Measurements from ENCODE around the gene SLC6A17. TPM values are rescaled to one million over a fixed set of nuclear protein-coding genes. Genes with fewer than 3 reads are reported as not detected.

SLC6A17 gene
- 0.12 and 0.59 TPM in 2 replicates for total RNA-seq (2014; rRNA removed; shearing (Covaris generic))

DNA sequence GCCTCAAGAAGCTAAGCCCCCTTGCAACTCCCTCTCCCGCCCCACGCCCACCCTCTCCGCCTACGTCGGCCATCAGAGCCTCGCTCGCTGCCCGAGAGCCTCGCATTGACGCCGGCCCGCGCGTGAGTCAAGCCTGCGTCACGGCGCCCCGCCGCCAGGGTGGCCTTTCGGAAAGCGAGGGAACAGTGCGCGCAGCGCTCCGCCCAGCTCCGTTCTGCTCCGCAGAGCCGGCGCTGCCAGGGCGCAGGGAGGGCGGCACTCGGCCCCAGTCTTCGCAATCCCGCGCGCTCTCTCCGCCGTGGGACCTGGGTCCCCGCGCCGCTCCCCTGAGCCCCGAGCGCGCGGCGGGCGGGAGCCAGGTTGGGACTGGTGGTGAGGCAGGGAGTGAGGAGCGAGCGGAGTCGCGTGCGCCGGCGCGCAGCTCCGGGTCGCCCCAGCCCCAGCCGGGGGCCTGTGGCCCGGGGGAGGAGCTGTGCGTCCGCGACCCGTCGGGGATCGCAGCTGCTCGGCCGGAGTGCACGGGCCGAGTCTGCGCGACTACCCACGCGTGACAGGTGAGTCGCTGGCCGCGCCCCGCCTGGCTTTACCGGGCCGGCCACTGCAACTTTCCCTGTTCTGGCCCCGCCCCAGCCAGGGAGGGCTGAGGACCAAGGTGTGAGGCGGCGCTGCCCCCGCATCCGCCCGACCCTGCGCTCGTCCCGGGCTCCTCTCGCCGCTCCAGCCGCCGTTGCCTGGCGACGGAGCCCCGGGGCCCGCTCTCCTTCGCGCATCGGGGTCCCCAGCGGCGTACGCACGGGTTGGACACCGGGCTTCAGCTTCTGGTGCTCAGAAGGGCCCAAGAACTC, at the start of gene SLC6A17:
Gene SLC6A17 (plus strand): TSS at position 165 of the 845 bp plus-strand sequence. CDS start 16,436 bp downstream, outside the sequence.
- peak; percentile 36 for DNase-seq (ENCODE audit: low read depth)

DNA sequence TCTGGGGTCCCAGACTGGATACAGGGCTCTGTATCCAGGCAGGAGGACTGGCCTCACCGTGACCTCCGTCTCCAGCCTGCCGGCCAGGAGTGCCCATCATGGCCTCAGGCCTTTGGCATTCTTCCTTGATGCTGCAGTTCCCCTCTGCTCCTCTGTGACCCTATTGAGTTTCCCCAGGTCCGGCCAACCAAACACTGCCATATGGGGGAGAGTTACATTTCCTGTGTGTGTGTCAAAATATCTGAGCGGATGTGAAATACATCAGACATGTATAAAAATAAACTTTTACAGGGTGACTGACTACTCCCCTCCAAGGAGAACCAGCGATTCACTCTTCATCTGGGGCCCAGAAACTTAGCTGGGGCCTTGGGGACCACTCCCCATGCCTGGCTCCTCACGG, 48.2 kb upstream of the SLC6A17 start:
- peak; percentile 70 for DNase-seq (ENCODE audit: low read depth)

DNA sequence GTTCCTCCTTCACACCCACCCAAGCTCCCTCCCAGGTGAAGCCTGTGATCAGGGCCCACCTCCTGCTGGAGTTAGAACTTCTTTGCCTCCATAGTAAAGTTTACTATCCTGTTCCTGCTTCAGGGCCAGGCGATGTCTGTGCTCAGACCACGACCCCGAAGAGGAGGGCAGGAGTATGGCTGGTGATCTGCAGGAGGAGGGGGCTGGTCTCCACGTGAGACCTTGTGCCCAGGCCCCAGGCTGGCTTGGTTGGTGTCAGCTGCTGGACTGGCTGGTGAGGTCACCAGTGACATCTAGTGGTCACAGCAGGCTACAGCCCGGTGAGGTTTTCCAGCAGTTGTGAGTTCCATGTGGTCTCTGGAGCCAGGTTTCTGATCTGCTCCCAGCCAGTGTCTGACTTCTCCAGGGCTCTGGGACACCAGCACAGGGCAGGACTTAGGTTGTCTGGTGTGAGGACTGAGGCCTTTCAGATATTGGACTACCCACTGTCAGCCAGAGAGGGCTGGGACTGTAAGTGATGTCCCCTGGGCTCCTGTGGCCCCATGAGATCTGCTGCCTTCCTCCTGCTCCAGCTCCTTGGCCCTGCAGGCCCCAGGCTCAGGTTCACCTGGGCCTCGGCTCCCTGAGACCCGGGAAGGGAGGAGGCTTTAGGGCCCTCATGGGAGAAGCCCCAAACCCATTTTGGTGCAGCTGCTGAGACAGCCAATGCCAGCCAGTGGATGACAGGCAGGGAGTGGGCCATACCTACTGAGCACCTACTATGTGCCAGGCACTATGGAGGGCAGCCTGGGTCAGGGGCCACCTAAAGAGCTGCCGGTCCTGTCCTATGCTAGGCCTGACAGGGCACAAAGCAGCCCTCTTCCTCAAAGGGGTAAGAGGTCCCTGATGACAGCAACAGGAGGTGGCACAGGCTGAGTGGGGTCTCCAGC, 44.0 kb upstream of the SLC6A17 start:
- DNase-seq (ENCODE audit: low read depth), result peak; percentile 63

DNA sequence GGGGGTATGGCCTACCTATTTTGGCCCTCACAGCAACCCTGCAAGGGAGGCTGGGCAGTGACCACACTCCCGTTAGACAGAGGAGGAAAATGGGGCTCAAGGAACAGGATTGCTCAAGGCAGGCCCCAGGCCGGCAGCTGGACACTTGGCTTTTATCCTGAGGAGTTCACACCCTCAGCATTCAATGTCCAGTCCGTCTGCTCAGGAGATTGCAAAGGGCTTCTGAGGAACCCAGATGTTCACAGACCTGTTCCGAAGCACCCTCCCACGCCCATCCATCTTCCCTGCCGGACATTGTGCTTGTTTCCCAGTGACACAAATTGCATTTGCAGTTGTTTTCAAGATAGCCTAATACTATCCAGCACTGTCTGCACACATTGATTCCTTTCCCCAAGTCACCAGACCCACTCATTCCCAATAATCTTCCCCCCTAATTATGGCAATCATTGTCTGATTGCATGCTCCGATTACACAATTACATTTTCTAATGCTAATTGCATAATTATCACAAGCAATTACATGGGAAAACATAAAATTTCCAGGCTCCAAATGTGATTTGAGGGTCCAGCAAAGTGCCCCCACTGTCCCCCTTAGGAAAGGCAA, 42.3 kb upstream of the SLC6A17 start:
- no peak for DNase-seq (ENCODE audit: low read depth)

DNA sequence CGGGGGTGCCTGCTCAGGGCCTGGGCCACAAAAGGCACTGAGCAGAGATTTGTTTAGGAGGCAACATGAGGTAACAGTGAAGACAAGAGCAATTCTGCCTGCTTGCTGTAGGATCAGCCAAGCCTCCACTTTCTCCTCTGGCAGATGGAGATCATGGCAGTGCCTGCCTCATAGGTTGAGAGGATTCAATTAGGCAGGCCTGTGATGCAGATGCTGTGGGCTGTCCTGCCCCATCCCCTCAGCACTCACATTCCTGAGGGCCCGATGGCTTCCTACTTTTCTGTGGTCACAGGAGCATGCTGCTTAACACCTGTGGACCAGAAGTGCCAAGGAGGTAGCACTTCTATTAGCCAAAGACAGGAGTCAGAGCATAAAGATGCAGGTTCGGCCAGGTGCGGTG, 39.2 kb upstream of the SLC6A17 start:
- DNase-seq (ENCODE audit: low read depth), result no peak

DNA sequence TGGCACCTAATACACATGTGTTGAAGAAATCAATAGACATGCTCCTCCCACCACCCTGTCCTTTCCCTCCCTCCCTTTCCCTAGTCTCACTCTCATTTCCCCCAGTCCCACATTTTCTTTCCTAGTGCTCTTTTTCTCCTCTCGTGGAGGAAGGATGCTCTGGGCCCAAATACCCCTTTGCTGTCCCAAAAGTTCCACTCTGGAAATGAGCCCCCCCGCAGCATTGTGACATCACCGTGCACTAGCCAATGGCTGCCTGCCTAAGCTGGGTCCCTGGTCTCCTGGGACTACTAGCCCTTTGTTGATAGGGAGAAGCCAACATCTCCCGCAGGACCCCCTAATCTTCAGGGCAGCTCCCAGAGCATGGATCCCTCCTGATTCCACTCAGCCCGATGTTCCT, 38.2 kb upstream of the SLC6A17 start, which contains the start of gene UBL4B:
Gene UBL4B (plus strand): TSS at position 301 of the 400 bp plus-strand sequence. CDS start 92 bp downstream, at position 393.
- DNase-seq (ENCODE audit: low read depth), result no peak

DNA sequence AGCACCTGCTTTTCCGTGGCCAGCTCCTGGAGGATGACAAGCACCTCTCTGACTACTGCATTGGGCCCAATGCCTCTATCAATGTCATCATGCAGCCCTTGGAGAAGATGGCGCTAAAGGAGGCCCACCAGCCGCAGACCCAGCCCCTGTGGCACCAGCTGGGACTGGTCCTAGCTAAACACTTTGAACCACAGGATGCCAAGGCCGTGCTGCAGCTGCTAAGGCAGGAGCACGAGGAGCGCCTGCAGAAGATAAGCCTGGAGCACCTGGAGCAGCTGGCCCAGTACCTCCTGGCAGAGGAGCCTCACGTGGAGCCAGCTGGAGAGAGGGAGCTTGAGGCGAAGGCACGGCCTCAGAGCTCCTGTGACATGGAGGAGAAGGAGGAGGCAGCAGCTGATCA, 37.6 kb upstream of the SLC6A17 start:
- DNase-seq (ENCODE audit: low read depth), result no peak

DNA sequence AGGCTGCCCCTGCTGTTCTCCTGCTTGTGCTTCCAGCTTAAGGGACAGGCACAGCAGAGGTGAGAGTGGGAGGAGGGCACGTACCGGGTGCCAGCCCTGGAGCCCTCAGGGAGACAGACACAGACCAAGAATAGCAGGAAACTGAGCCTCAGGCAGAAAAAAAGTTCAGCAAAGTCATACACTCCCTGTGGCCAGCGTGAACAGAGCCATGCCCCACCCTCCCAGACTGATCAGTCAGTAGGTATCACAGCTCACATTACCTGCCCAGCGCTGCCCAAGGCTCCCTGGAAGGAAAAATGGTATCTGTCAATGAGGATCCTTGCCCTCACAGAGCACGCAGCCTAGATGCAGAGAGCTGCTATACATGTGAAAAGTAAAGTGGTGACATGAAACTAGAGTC, 36.7 kb upstream of the SLC6A17 start:
- DNase-seq (ENCODE audit: low read depth), result no peak

DNA sequence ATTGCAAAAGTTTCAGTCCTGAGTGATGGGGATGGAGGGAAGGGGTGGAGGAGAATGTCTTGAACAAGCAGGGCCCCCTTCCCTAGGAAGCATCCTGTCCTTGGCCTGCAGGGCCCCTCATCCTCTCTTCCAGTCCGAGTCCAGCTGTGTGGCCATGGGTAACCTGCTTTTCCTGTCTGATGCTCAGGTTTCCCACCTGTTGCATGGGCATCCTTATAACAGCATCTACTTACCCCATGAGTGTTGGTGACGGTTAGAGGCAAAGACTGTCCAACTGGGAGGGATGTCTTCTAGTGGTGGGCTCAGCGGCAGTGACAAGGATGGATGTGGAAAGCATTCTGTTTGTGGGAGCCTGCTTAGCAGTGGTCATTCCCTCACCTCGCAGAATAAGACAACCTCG, 36.1 kb upstream of the SLC6A17 start:
- DNase-seq (ENCODE audit: low read depth), result no peak

DNA sequence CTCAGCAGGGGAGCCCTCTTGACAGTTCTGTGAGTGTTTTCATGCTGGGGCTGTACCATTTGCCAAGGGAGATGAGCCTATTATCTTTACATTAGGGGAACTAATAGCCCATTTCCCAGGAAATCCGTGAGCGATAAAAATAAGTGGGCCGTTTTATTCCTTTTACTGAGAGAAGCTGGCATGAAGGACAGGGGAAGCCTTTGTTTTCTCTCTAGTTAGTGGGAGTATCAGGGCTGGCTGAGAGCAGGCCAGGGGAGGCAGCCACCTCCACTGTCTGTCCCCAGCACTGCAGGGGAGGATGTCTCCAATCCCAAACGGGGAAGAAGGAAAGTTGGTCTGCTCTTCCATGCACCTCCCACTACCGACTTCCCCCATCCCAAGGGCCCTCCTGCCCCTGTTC, 35.5 kb upstream of the SLC6A17 start:
- DNase-seq (ENCODE audit: low read depth), result no peak

DNA sequence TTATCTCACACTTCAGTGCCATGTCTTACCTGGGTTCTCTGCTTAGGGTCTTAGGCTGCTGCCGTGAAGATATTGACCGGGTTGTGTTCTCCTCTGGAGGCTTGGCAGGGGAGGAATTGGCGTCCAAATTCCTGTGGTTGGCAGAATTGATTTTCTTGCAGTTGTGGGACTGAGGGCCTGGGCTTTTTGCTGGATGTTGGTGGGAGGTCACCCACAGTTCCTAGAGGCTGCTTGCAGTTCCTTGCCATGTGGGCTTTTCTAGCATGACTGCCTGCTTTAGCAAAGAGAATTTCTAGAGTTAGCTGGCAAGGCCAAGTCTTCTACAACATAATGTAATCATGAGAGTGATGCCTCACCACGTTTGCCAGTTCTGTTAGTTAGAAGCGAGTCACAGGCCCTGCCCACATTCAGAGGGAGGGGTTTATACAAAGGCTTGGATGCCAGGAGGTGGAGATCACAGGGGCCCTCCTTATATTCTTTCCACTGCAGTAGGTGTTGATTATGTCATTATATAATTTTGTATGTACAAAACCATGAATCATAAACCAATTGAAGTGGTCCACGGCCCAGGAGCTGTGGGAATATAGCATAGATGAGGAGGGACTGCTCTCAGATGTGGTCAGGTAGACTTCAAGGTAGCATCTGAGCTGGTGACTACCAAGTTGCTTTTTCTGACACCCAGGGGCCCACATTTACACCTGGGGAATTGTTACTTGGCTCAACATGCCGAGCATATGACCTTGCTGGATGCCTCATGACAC, 31.5 kb upstream of the SLC6A17 start:
- no peak for DNase-seq (ENCODE audit: low read depth)

DNA sequence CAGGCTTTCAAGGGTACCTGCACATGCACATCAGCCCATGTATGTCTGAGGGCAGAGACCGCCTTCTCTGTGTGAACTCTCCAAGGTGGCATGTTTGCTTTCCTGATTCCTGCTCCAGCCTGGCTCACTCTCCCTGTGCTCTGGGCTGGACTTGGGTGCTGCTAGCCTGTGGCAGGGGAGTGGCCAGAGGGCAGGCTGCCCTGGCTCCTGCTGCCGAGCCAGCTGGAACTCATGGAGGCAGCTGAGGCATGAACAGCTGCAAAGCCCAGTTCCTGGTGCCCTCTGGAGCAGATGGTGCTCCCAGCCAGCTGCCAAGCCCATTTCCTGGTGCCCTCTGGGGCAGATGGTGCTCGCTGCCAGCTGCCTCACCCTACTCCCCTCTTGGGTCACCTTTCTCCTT, 30.5 kb upstream of the SLC6A17 start:
- no peak for DNase-seq (ENCODE audit: low read depth)

DNA sequence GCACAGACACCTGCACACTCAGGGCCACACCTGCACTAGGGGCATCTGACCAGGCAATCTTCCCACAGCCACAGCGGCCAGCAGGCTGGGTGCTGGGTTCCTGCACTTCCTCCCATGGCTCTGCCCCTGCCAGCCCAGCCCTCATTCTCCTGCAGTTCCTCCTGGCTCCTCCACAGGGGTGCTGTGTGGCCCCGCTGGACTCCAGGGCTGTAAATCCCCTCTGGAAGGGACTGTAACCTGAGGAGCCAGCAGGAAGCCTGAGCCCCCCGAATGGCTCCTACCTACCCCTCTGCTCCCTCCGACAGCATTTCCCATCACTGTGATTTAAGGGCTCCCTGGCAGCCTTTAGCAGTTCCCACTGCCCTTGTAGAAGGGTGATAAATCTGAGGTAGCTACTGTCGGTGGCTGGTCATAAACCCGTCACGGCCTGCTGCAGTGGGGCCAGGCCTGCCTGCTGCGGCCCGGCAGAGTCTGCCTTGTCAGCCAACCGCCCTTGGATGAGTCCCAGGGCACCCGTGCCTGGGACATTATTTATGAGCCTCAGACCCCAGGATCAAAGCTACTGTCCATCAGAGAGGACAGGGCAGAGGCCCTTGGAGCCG, 29.2 kb upstream of the SLC6A17 start:
- no peak for DNase-seq (ENCODE audit: low read depth)

DNA sequence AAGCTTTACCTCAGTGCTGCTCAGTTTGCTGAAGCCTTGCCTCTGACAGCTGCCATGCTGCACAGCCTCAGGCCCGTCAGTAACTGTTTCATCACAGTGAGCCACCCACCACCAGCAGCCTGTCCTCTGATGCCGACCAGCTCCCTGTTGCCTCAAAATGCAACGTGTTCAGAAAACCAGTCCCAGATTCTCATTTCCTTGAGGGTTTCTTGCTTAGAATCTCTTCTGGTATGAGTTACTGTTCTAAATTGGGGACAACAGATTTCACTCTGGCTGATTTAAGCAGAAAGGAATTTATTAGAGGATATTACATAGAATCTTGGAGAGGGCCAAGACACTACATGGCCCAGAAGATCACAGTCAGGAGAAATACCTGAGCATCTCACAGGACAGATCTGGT, 27.1 kb upstream of the SLC6A17 start:
- DNase-seq (ENCODE audit: low read depth), result no peak

DNA sequence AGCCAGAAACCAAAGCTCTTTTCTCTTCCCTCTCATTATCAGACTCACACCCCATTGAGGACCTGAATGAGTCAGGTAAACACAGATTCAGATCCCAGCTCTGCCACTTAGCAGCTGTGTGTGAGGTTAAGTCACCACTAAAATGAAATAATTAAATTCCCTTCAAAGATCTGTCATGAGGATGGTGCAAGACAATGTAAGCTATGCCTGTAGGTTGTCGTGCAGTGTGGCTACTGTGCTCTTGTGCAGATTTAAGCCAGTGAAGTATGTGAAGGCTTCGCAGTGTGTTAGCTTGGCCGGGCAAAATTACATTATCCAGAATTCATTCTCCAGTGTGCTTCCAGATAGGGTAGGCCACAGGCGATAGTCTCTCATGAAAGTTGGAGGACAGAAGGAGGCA, 24.5 kb upstream of the SLC6A17 start:
- no peak for DNase-seq (ENCODE audit: low read depth)

DNA sequence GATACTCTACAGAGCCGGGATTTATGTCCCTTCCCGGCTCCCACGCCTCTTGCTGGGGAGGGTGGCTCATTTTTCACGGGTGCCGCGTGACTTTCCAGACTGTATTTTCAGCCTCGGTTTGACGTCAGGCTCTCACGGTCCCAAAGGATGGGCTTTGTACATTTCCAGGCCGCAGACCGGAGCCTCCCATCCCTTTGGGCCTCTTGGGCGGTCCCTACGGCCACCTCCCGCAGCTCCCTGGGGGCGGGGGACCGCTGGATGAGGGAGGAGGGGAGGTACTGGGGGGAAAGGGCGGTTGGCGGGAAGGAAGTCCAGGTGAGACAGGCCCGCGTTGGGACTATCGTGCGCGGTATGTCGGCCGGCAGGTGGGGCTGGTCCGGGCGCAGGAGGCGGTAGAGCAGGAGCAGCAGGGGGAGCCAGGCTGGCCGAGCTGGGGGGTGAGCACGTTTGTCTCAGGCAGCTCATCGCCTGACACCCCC, 20.1 kb upstream of the SLC6A17 start:
- no peak for DNase-seq (ENCODE audit: low read depth)

DNA sequence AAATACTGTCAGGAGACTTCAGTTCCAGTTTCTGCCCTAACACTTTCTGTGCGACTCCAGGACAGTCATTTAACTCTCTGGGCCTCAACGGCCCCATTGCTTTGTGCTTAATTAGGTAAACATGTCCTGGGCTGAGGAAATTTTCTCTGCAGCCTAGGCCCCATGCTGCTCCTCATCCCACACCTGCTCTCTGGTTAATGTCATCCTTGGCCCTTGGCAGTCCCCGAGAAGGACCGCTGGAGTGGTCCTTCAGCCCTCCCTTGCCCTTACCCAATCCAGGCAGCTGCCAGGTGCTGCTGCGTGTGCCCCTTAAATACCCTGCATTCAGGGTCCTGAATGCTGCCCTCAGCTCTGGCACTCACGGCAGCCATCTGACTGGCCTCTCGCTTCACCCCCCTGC, 19.3 kb upstream of the SLC6A17 start:
- no peak for DNase-seq (ENCODE audit: low read depth)

DNA sequence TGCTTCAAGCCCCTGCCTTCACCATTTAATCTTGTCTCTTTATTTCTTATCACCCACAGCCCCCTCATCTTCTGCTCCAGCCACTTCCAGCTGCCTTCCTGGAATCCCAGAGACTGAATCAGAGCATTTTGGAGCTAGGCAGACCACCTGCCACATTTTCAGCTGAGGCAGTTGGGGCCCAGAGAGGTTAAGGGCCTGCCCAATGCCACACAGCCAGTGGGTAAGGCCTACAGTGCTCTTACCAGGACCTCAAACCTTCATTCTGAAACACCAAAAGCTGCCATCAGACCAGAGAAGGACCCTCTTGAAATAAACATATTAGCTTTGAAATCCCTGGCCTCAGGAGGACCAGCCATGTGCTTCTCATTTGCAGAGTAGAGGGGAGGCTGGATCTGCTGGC, 17.6 kb upstream of the SLC6A17 start:
- DNase-seq (ENCODE audit: low read depth), result no peak

DNA sequence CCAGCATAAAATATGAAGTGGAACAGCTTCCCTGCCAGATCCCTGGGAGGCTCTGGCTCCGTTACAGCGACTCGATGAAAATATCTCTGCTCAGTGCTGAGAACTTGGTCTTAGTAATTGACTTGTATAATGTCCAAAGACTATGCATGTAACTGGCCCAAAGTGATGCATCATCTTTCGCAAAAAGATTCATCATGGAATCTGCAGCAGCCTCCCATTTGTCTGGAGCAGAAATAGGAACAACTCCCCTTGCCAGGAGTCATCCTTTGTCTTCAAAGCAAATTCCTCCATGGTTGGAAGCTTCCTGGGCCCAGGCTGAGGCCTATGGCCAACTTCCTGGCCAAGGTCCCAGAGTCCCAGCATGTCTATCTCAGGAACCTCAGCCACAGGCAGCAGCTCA, 16.9 kb upstream of the SLC6A17 start:
- no peak for DNase-seq (ENCODE audit: low read depth)

DNA sequence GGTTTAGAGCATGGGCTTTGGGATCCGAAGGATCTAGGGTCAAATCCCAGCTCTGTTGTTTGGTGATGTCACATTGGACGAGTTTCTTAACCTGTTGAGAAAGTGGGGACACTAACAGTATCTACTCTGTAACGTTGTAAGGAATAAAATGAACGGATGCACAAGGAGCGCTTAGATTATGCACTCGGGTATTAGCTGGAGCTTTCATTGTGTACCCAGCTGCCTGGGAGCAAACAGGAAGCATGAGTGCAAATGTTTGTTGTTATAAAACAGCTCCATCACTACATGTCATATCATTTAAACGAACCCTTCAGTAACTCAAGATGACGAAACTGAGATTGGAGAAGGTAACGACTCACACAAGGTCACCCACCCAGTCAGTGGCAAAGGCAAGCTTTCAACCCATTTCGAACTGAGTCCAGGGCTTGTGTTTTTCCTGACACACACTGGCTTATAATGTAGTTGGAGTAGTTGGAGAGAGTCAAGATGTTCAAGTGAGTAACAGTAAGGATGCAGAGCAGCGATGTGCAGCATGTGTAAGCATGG, 16.2 kb upstream of the SLC6A17 start:
- DNase-seq (ENCODE audit: low read depth), result no peak

DNA sequence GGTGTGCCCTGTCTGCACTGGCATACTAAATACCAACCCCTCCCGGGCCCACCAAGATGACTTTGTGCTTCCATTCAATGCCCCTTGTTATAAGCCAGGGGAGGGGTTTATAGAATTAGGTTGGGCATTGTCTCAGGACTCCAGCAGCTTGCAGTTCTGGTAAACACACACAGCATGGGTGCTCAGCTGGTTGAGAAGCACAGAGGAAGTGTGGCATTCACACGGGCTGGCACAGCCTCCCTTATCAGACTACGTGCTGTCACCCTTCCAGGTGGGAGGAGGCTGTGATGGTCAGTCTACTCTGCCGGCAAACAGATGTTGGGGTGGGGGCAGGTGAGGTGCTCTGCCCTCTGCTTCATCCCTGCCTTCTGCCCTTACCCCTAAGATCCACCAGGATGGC, 15.0 kb upstream of the SLC6A17 start:
- DNase-seq (ENCODE audit: low read depth), result no peak
